Colonic mucosa (tissue), 2 donors: Measurements from ENCODE around the gene RO60. TPM values are rescaled to one million over a fixed set of nuclear protein-coding genes. Genes with fewer than 3 reads are reported as not detected.

Source experiments
- total RNA-seq, 2 donors: library from RNA; stranded (reverse); fragmentation: NEBNext Ultra II Directional in 1 of 2; extraction: Animal tissue kit (Norgen Biotek cat#: 25700) in 1 of 2; gene quantifications; one replicate each; pipeline ENCODE4 v1.2.1, GENCODE V29; 2021
- donor health status: DM: no; HTN: no; CAD: no.
- donor health status: DM: no; HTN: no; CAD: no.

RO60 gene
- total RNA-seq, 2 donors from 2014 or later, result 47.6 to 55.9 TPM

Other genes with a start within 250 kb of the RO60 start
- 10 to 100 TPM; 33.9 to 46.5 TPM for gene UCHL5, start 252 bp upstream of the RO60 start, total RNA-seq
- gene GLRX2, start 45.8 kb downstream of the RO60 start, total RNA-seq, result 10 to 100 TPM; 22.3 to 38.1 TPM
- gene CDC73, start 62.4 kb downstream of the RO60 start, total RNA-seq, result 10 to 100 TPM; 45.3 to 49.1 TPM
- under 1 TPM; 0.57 to 0.80 TPM for gene B3GALT2, start 127.0 kb downstream of the RO60 start, total RNA-seq